Measurements from ENCODE around the gene GRIK2. TPM values are rescaled to one million over a fixed set of nuclear protein-coding genes. Genes with fewer than 3 reads are reported as not detected.
"Not testable (repeated sequence)": the region's sequence is repeated elsewhere in the genome, so short reads cannot be mapped to it uniquely, and the experiment has no call there.

The GRIK2 gene
- total and polyA plus RNA-seq, 12 donors = 0.09 to 10.6 (median 1.9) TPM

DNA sequence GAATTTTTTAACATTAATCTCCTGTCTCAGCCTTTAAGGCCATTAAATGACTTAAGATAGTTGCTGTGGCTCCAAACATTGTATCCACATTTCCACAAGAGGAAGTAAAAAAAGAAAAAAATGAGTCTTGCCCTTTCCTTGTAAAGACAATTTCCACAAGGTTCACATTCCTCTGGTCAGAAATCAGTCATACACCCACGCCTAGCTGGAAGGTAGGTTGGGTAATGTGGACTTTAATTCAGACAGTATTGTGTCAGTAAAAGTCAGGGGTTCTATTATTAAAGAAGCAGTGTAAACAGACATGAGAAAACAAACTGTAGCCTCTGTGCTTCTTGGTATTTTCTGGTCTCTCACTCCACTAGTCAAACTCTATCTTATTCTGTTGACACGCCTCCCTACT, 682.0 kb downstream of the GRIK2 start:
- Histone ChIP-seq H3K36me3 (replicated peaks in 1 of 2) (no peaks in the 10 kb centered on the region), H3K4me3 (no peak overlapping the region), H3K27me3 (no peaks in the 10 kb centered on the region), H3K27ac (no peak overlapping the region), H3K9me3 (replicated peaks in 1 of 3) (no peaks in the 10 kb centered on the region), H3K4me1 (replicated peaks in 1 of 2) (no peaks in the 10 kb centered on the region)
- intact Hi-C loops (cut with DNase I) = no loop called here
- TF ChIP-seq POLR2A (IDR thresholded peaks at IDR 0.05) = no peak
- TF ChIP-seq, protein P1, sequence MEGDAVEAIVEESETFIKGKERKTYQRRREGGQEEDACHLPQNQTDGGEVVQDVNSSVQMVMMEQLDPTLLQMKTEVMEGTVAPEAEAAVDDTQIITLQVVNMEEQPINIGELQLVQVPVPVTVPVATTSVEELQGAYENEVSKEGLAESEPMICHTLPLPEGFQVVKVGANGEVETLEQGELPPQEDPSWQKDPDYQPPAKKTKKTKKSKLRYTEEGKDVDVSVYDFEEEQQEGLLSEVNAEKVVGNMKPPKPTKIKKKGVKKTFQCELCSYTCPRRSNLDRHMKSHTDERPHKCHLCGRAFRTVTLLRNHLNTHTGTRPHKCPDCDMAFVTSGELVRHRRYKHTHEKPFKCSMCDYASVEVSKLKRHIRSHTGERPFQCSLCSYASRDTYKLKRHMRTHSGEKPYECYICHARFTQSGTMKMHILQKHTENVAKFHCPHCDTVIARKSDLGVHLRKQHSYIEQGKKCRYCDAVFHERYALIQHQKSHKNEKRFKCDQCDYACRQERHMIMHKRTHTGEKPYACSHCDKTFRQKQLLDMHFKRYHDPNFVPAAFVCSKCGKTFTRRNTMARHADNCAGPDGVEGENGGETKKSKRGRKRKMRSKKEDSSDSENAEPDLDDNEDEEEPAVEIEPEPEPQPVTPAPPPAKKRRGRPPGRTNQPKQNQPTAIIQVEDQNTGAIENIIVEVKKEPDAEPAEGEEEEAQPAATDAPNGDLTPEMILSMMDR (IDR thresholded peaks at IDR 0.05) = no peak
- WGBS, 4 donors = 51 to 63% (median 57%) methylated on average over 2 of the region's 2 CpGs
- DNase-seq = no peak

GRCh38 chr6:102085257-102085656, 691.7 kb downstream of the GRIK2 start:
- H3K4me1 ChIP-seq (replicated peaks in 1 of 2) = no peaks in the 10 kb centered on the region
- 32 to 44% (median 39%) methylated on average over 2 of the region's 2 CpGs for WGBS, 4 donors
- TF ChIP-seq POLR2A (IDR thresholded peaks at IDR 0.05) = no peak
- TF ChIP-seq, protein P1 (IDR thresholded peaks at IDR 0.05) = no peak
- no peak for DNase-seq
- no peaks in the 10 kb centered on the region for H3K9me3 ChIP-seq (replicated peaks in 1 of 3)
- no peaks in the 10 kb centered on the region for H3K36me3 ChIP-seq (replicated peaks in 1 of 2)
- H3K4me3 ChIP-seq = no peak overlapping the region
- no peak overlapping the region for H3K27ac ChIP-seq
- H3K27me3 ChIP-seq = no peaks in the 10 kb centered on the region
- intact Hi-C loops (cut with DNase I) = no loop called here

- H3K27ac ChIP-seq; H3K4me3 ChIP-seq; H3K36me3 ChIP-seq (replicated peaks in 1 of 2); H3K4me1 ChIP-seq (replicated peaks in 1 of 2); DNase-seq; H3K9me3 ChIP-seq (replicated peaks in 1 of 3); H3K27me3 ChIP-seq; intact Hi-C loops (cut with DNase I): not testable (repeated sequence)
- 89 to 93% (median 90%) methylated on average over 18 to 19 of the region's 19 CpGs for WGBS, 4 donors
These were observed 694.7 kb downstream of the GRIK2 start for GRCh38 chr6:102088160-102088559.

- no peaks in the 10 kb centered on the region for H3K9me3 ChIP-seq (replicated peaks in 1 of 3)
- no peak for DNase-seq
- no peaks in the 10 kb centered on the region for H3K36me3 ChIP-seq (replicated peaks in 1 of 2)
- no peak overlapping the region for H3K27ac ChIP-seq
- H3K27me3 ChIP-seq = no peaks in the 10 kb centered on the region
- no peak overlapping the region for H3K4me3 ChIP-seq
- intact Hi-C loops (cut with DNase I) = no loop called here
- WGBS, 4 donors = 27 to 48% (median 39%) methylated on average over 2 of the region's 2 CpGs
- no peak for TF ChIP-seq POLR2A (IDR thresholded peaks at IDR 0.05)
- TF ChIP-seq, protein P1 (IDR thresholded peaks at IDR 0.05) = no peak
- H3K4me1 ChIP-seq (replicated peaks in 1 of 2) = no peaks in the 10 kb centered on the region
These were observed 720.9 kb downstream of the GRIK2 start for GRCh38 chr6:102114402-102114801.

DNA sequence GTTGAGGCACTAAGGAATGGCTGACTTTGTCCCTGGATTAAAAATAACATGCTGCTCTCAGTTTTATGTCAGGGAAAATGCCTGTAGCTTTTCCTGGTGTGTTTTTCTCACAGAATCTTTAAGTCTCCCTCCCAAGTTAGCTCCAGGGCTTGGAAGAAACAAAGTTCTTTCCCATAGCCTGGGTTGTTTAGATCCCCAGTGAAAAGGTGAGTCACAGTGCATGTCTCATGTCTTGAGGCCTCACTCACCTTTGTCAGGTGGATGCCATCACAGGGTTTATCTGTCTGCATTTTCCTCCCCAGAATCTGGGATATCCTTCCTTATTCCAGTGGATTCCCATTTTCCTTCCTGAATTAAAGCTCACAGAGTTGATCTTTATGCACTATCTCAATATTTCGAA, 722.4 kb downstream of the GRIK2 start:
- Histone ChIP-seq H3K27me3 (no peaks in the 10 kb centered on the region), H3K4me3 (no peak overlapping the region), H3K9me3 (replicated peaks in 1 of 3) (no peaks in the 10 kb centered on the region), H3K4me1 (replicated peaks in 1 of 2) (no peaks in the 10 kb centered on the region), H3K36me3 (replicated peaks in 1 of 2) (no peaks in the 10 kb centered on the region), H3K27ac (no peak overlapping the region)
- no peak for DNase-seq
- 43 to 66% (median 56%) methylated on average over 1 of the region's 1 CpG for WGBS, 4 donors
- TF ChIP-seq, protein P1 (IDR thresholded peaks at IDR 0.05) = no peak
- TF ChIP-seq POLR2A (IDR thresholded peaks at IDR 0.05) = no peak
- intact Hi-C loops (cut with DNase I) = no loop called here

Data from adrenal gland (tissue), 12 donors.